ENCODE results near the gene CMYA5.

Gene CMYA5

DNA sequence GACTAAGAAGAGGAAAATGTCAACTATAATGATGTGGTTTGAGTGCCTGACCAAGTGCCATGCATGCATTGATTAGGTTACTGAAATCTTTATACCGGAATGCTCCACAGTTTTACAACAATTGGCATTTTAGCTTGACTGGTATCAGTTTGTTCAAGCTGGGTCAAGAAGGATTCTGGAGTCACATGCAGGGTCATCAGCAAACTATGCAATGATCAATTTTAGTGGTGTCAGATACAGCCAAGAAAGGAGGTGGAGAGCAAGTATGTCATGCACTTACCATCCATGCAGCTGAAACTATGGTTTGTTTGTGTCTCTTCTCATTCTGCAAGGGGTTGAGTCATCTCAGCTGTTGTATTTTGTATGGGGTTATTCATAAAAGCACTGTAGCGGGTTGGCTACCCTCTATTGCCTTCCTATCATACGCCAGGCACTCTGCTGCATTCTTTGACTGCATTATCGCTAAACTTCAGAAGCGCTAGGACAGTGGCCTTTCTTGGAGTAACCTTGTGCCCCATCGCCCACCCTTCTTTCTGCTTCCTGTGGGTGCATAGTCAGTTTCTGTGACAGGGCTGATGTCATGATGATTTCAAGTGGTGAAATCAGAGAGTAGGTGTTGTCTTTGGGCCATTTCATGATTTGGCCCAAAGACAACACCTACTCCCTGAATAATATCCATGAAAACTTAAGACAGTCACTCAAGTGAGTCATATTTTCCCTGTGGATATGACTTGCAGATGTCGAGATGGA lies 156.0 kb downstream of the CMYA5 start:
- no peak for FAIRE-seq

DNA sequence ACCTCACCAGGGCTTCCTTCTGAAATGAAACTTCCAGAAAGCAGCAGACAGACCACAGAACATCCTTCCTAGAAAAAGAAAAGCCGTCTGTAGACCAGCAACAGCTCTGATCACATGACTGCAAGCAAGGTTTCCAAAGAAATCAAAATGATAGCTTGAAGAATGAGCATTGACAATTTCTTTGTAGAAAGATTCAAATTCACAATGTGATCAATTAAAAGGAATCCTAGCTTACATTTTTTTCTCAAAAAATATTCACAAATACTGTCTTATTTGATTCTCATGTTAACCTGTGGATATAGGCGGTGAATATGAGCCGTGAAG lies 156.5 kb downstream of the CMYA5 start:
- no peak for DNase-seq (ENCODE audit: insufficient read length, low spot score)
- no peak for TF ChIP-seq PAX5 (IDR thresholded peaks at IDR 0.05; ENCODE audit: insufficient read depth, low read length, severe bottlenecking)
- no peak for FAIRE-seq

More for the DNA sequence above, 156.0 kb downstream of the CMYA5 start:
- no peak for TF ChIP-seq POLR2A (IDR thresholded peaks at IDR 0.05; ENCODE audit: low read depth, low read length)
- TF ChIP-seq SPI1 (IDR thresholded peaks at IDR 0.05; ENCODE audit: low read depth, low read length) = no peak
- no peak for TF ChIP-seq PAX5 (IDR thresholded peaks at IDR 0.05; ENCODE audit: insufficient read depth, low read length, severe bottlenecking)
- TF ChIP-seq POU2F2 (IDR thresholded peaks at IDR 0.05; ENCODE audit: low read depth, low read length) = no peak
- TF ChIP-seq TAF1 (IDR thresholded peaks at IDR 0.05; ENCODE audit: low read depth, low read length) = no peak
- no peak for TF ChIP-seq POLR2AphosphoS5 (IDR thresholded peaks at IDR 0.05; ENCODE audit: low read depth, low read length)
- no peak for DNase-seq (ENCODE audit: insufficient read length, low spot score)

DNA sequence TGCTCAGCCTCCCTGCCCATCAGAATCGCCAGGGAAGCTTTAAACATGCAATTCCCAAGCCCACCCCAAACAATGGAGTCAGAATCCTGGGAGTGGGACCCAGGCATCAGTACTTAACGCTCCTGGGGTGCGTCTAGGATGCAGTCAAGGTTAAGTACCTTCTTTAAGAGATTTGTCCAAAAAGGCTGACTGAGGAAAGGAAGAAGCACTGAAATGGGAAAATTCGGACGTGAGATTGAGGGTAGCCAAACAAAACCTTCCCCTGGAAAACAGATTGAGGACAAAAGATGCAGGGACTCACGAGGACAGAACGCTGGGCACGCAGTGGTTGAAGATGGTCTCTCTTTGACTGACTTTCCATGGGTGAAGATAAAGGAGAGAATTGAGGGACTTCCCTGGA lies 157.9 kb downstream of the CMYA5 start:
- DNase-seq (ENCODE audit: insufficient read length, low spot score) (no peak), FAIRE-seq (no peak)
- TF ChIP-seq SPI1 (IDR thresholded peaks at IDR 0.05; ENCODE audit: low read depth, low read length) (no peak), POU2F2 (IDR thresholded peaks at IDR 0.05; ENCODE audit: low read depth, low read length) (no peak), PAX5 (IDR thresholded peaks at IDR 0.05; ENCODE audit: insufficient read depth, low read length, severe bottlenecking) (no peak), POLR2A (IDR thresholded peaks at IDR 0.05; ENCODE audit: low read depth, low read length) (no peak), POLR2AphosphoS5 (IDR thresholded peaks at IDR 0.05; ENCODE audit: low read depth, low read length) (no peak)

DNA sequence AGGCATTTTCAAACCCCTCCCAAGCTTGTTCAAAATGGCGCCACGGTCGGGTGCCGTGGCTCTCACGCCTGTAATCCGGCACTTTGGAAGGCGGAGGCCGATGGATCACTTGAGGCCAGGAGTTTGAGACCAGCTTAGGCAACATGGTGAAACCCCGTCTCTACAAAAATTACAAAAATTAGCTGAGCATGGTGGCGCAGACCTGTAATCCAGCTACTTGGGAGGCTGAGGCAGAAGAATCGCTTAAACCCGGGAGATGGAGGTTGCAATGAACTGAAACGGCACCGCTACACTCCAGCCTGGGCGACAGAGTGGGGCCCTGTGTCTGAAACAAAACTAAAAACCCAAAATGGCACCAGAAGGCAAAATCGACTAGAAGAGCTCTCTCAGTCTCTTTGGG lies 159.4 kb downstream of the CMYA5 start:
- FAIRE-seq (no peak), DNase-seq (ENCODE audit: insufficient read length, low spot score) (no peak)
- TF ChIP-seq TAF1 (IDR thresholded peaks at IDR 0.05; ENCODE audit: low read depth, low read length) = no peak
- TF ChIP-seq POU2F2 (IDR thresholded peaks at IDR 0.05; ENCODE audit: low read depth, low read length) = no peak
- TF ChIP-seq PAX5 (IDR thresholded peaks at IDR 0.05; ENCODE audit: insufficient read depth, low read length, severe bottlenecking) = no peak
- no peak for TF ChIP-seq POLR2AphosphoS5 (IDR thresholded peaks at IDR 0.05; ENCODE audit: low read depth, low read length)
- no peak for TF ChIP-seq SPI1 (IDR thresholded peaks at IDR 0.05; ENCODE audit: low read depth, low read length)
- TF ChIP-seq POLR2A (IDR thresholded peaks at IDR 0.05; ENCODE audit: low read depth, low read length) = no peak
